GM12878 (cell line): ENCODE results near the gene FMNL2. TPM values are rescaled to one million over a fixed set of nuclear protein-coding genes. Genes with fewer than 3 reads are reported as not detected.

Experiments used
- ATAC-seq: fragments of 200-7000 bp; cut with Tn5 transposase; 3 replicates; pipeline ENCODE4 v1.9.1; 2020; ENCODE audit warnings: mild to moderate bottlenecking, moderate library complexity
- BruUV-seq: library from RNA; stranded (reverse); fragments of 400-500 nt; replicated peaks from 2 replicates; lab custom pipeline; 2021; lab: Mats Ljungman, UMichigan
- CTCF ChIA-PET: fragments of 300-600 bp; sonication (Branson Sonifier 250); formaldehyde crosslinking; extraction: SDS; loops from one replicate; lab custom pipeline; 2021; ENCODE audit warnings: inconsistent platforms; lab: Yijun Ruan, JAX
- POLR2A ChIA-PET: fragments of 350-600 bp; formaldehyde crosslinking; extraction: SDS; loops from one replicate; lab custom pipeline; 2021; ENCODE audit warnings: inconsistent platforms; lab: Charles Lee
- RAD21 ChIA-PET: fragments of 300-600 bp; sonication (Branson Sonifier 250); formaldehyde crosslinking; loops from one replicate; lab custom pipeline; 2023; ENCODE audit warnings: antibody characterized with exemption; ENCODE audit not compliant: unreplicated experiment; lab: Charles Lee
- SMC1A ChIA-PET: fragments of 300-600 bp; sonication (Branson Sonifier 250); formaldehyde crosslinking; loops from one replicate; lab custom pipeline; 2023; ENCODE audit not compliant: unreplicated experiment, uncharacterized antibody; lab: Charles Lee
- DNase-seq: peaks from one replicate; pipeline ENCODE4 v3.0.0-alpha.2; 2011; ENCODE audit warnings: low read depth, low spot score
- FAIRE-seq: peaks from 3 replicates; lab custom pipeline; 2011; peaks lifted over from hg19 to GRCh38; lab: Jason Lieb, UNC
- H2AFZ ChIP-seq: 2 replicates; pipeline ENCODE4 v1.6.0; 2011; ENCODE audit warnings: low read depth, low read length, control low read depth; ENCODE audit not compliant: control insufficient read depth
- H3K27ac ChIP-seq: 2 replicates; pipeline ENCODE4 v1.5.1; 2011; ENCODE audit warnings: control low read depth; ENCODE audit not compliant: control insufficient read depth, insufficient read depth
- H3K27me3 ChIP-seq, 2 experiments: replicated peaks in 1 of 2; 2 replicates each; pipeline versions ENCODE4 v1.6.0 to v1.6.1; 2011; ENCODE audit warnings: low read length in 1 of 2; ENCODE audit not compliant: control insufficient read depth in 2 of 2, insufficient read depth in 2 of 2
- H3K36me3 ChIP-seq, 2 experiments: 2 replicates each; pipeline ENCODE4 v1.5.1; 2011; ENCODE audit warnings: low read length in 1 of 2; ENCODE audit not compliant: control insufficient read depth in 2 of 2, insufficient read depth in 2 of 2
- H3K4me1 ChIP-seq: 2 replicates; pipeline ENCODE4 v1.6.1; 2011; ENCODE audit warnings: mild to moderate bottlenecking, low read length, moderate library complexity, mixed read lengths; ENCODE audit not compliant: control insufficient read depth, insufficient read depth
- H3K4me2 ChIP-seq: 2 replicates; pipeline ENCODE4 v1.6.0; 2011; ENCODE audit warnings: control low read depth; ENCODE audit not compliant: control insufficient read depth, insufficient read depth
- H3K4me3 ChIP-seq: fragments of 200-600 bp; sonication (generic); 2 replicates; pipeline ENCODE4 v1.5.1; 2016
- H3K79me2 ChIP-seq: 2 replicates; pipeline ENCODE4 v1.6.0; 2011; ENCODE audit warnings: low read length; ENCODE audit not compliant: control insufficient read depth, insufficient read depth
- H3K9ac ChIP-seq: 2 replicates; pipeline ENCODE4 v1.8.0; 2011; ENCODE audit warnings: low read length, control low read depth, mixed read lengths; ENCODE audit not compliant: control insufficient read depth, insufficient read depth
- H3K9me3 ChIP-seq: replicated peaks from 3 replicates; pipeline ENCODE4 v1.5.1; 2011; ENCODE audit warnings: mild to moderate bottlenecking, low read length; ENCODE audit not compliant: control insufficient read depth, insufficient read depth
- H4K20me1 ChIP-seq: 2 replicates; pipeline ENCODE4 v1.6.0; 2011; ENCODE audit not compliant: control insufficient read depth, insufficient read depth
- ATF2 ChIP-seq: IDR thresholded peaks from 2 replicates; pipeline ENCODE4 v1.6.1; 2012; ENCODE audit warnings: low read length, inconsistent platforms
- CEBPZ ChIP-seq: fragments of 150-350 bp; IDR thresholded peaks from 2 replicates; pipeline ENCODE4 v1.6.1; 2016; ENCODE audit warnings: low read depth, low read length
- E4F1 ChIP-seq: fragments of 450-650 bp; IDR thresholded peaks from 2 replicates; pipeline ENCODE4 v1.6.1; 2018; ENCODE audit warnings: borderline replicate concordance, mild to moderate bottlenecking; ENCODE audit not compliant: partially characterized antibody
- KDM1A ChIP-seq: fragments of 200-600 bp; sonication (generic); IDR thresholded peaks from 2 replicates; pipeline ENCODE4 v1.6.1; 2016; ENCODE audit warnings: borderline replicate concordance
- NFIC ChIP-seq: IDR thresholded peaks from 2 replicates; pipeline ENCODE4 v1.6.1; 2012; ENCODE audit warnings: low read depth, mild to moderate bottlenecking, inconsistent platforms, low read length, moderate library complexity
- SPI1 ChIP-seq: IDR thresholded peaks from 2 replicates; pipeline ENCODE4 v1.6.1; 2011; ENCODE audit warnings: low read depth, mild to moderate bottlenecking, low read length, moderate library complexity, borderline replicate concordance; ENCODE audit not compliant: insufficient read depth
- STAT3 ChIP-seq: IDR thresholded peaks from 2 replicates; pipeline ENCODE4 v1.6.1; 2011; ENCODE audit warnings: low read depth, low read length, improper control_type of control experiment
- TCF3 ChIP-seq: IDR thresholded peaks from 2 replicates; pipeline ENCODE4 v1.6.1; 2012; ENCODE audit warnings: low read depth, mild to moderate bottlenecking, low read length, borderline replicate concordance; ENCODE audit not compliant: insufficient read depth
- WGBS: methylation state at CpG from one replicate; pipeline ENCODE4 v1.1.6; 2016; ENCODE audit warnings: low lambda C conversion rate; ENCODE audit not compliant: insufficient replicate concordance, insufficient coverage; ENCODE audit errors: missing lambda C conversion rate; 5-methylcytosine and 5-hydroxymethylcytosine counted together
- in situ Hi-C: fragments of 300-500 bp; cut with MboI; formaldehyde crosslinking; loops from 9 replicates; pipeline ENCODE4 v1.14.3; 2018; ENCODE audit warnings: mixed read lengths
- intact Hi-C: fragments of 100-400 bp; cut with micrococcal nuclease; formaldehyde crosslinking; loops from one replicate; pipeline ENCODE4 v1.14.2; 2022; ENCODE audit not compliant: unreplicated experiment
- polyA plus RNA-seq, 11 experiments: library from polyadenylated mRNA; depleted of rRNA in 4 of 11; unstranded in 6 of 11; stranded (reverse) in 5 of 11; fragments of >200 nt; fragmentation: Nextera tagmentation in 4 of 11; fragmentation: Illumina TruSeq in 1 of 11; extraction: Ambion mirVana in 4 of 11; extraction: Trizol in 1 of 11; gene quantifications; 1 replicate in 1 of 11; 2 replicates in 10 of 11; pipeline versions ENCODE4 v1.2.1 to v1.2.3, GENCODE V29; 2011 to 2016; ENCODE audit warnings: inconsistent platforms in 2 of 11, missing spikeins in 2 of 11, low read depth in 1 of 11
- total RNA-seq, 4 experiments: library from RNA; depleted of rRNA in 3 of 4; stranded (reverse); fragments of >200 nt in 3 of 4; fragmentation: Illumina TruSeq in 1 of 4; extraction: Trizol in 1 of 4; gene quantifications; 2 replicates each; pipeline versions ENCODE4 v1.2.1 to v1.2.3, GENCODE V29; 2013 to 2021
- TF ChIP-seq, protein P1 (sequence below): IDR thresholded peaks from 2 replicates; pipeline ENCODE4 v1.6.1; 2011; ENCODE audit warnings: low read depth, mild to moderate bottlenecking, low read length, moderate library complexity, borderline replicate concordance; ENCODE audit errors: extremely low read depth
- TF ChIP-seq, protein P2 (sequence below): IDR thresholded peaks from 2 replicates; pipeline ENCODE4 v1.6.1; 2012; ENCODE audit warnings: low read depth, low read length, improper control_type of control experiment

The FMNL2 gene
- total and polyA plus RNA-seq, 10 of the 15 experiments (the other 5 are each of a cell fraction or from before 2014, with no cell fraction given): 0.13 to 9.9 (median 0.35) TPM

DNA sequence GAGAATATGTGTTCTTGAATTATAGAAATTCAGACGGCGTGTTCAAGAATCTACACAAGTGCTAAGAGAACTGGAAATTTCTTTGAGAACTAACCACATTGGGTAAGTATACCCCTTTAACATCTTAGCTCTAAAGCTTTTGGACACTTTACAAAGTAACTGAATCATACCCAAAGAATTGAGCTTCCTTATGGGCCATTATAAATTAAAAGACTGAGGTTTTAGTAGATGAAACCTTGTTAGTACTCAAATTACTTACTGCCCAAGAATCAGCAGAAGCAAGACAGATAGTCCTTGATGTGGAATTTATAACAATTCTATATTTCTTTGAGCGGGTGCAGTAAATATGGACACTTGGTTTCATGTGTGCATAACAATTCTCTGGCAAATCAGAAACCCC, 214.0 kb downstream of the FMNL2 start:
- no TSS peak for BruUV-seq
- FAIRE-seq (no peak), DNase-seq (no peak), ATAC-seq (no peak)
- intact Hi-C loops (no loop called here), in situ Hi-C loops (no loop called here)
- Histone ChIP-seq H4K20me1 (no peaks in the 10 kb centered on the region), H3K4me3 (no peak overlapping the region), H3K36me3 (no peaks in the 10 kb centered on the region), H3K27ac (no peak overlapping the region), H3K9me3 (no peaks in the 10 kb centered on the region), H3K4me1 (no peaks in the 10 kb centered on the region), H2AFZ (no peak overlapping the region), H3K79me2 (no peaks in the 10 kb centered on the region), H3K27me3 (no peaks in the 10 kb centered on the region), H3K9ac (no peak overlapping the region), H3K4me2 (no peak overlapping the region)
- WGBS: 98% methylated on average over 3 of the region's 3 CpGs
- ChIA-PET SMC1A (interaction anchor here (0.9 to 1.2 kb wide), 3 partner anchors 13 to 59 kb away, joined by 3 to 4 read pairs (median 3); no protein-coding TSS in a partner anchor), RAD21 (interaction anchor here (1.0 to 2.2 kb wide), 2 partner anchors 86 to 213 kb away, joined by 3 to 6 read pairs; no protein-coding TSS in a partner anchor), CTCF (interaction anchor here (0.9 kb wide), 1 partner anchor 360 kb away, joined by 3 read pairs; no protein-coding TSS in a partner anchor), POLR2A (no interaction called here)
- TF ChIP-seq, protein P1, sequence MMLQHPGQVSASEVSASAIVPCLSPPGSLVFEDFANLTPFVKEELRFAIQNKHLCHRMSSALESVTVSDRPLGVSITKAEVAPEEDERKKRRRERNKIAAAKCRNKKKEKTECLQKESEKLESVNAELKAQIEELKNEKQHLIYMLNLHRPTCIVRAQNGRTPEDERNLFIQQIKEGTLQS: no peak
- TF ChIP-seq KDM1A: no peak
- TF ChIP-seq ATF2: no peak
- TF ChIP-seq NFIC: no peak
- TF ChIP-seq E4F1: no peak
- TF ChIP-seq SPI1: no peak
- TF ChIP-seq TCF3: no peak
- TF ChIP-seq, protein P2, sequence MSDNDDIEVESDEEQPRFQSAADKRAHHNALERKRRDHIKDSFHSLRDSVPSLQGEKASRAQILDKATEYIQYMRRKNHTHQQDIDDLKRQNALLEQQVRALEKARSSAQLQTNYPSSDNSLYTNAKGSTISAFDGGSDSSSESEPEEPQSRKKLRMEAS: no peak
- no peak for TF ChIP-seq CEBPZ
- TF ChIP-seq STAT3: no peak
